ENCODE results near the gene WDR82. TPM values are rescaled to one million over a fixed set of nuclear protein-coding genes. Genes with fewer than 3 reads are reported as not detected.

WDR82 gene
- total RNA-seq, 4 donors from 2014 or later, result 14.6 to 44.9 (median 40.8) TPM

DNA sequence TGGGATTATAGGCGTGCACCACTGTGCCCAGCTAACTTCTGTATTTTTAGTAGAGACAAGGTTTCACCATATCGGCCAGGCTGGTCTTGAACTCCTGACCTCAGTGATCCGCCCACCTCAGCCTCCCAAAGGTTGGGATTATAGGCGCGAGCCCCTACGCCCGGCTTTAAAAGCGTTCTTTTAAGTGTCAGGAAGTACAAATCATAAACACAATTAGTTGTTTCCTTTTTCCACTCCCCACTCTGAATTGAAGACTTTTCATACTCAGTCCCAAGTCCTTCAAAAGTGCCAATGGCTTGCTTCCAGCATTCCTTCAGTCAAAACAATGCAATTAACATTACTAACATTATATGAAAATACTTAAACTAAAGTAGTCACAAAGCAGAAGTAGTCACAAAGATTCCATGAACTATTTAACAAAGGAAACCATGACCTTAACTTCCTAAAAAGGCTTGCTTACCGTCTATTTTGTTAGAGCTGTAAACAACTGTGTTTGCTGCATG is 8.1 kb downstream of the WDR82 start:
- Histone ChIP-seq H3K36me3 (peaks cover 0 to 50% (median 20%) of the 10 kb centered on the region in 4 donors), H3K27ac (peak overlapping the region; percentile 41 to 66 (median 56)), H3K4me1 (peaks cover 17 to 68% (median 35%) of the 10 kb centered on the region in 4 donors), H3K9me3 (no peaks in the 10 kb centered on the region), H3K4me3 (no peak overlapping the region), H3K27me3 (no peaks in the 10 kb centered on the region)
- WGBS, 2 donors (ENCODE audit: low coverage in 1 of 2), result 42 to 43% methylated on average over 6 to 9 of the region's 9 CpGs
- intact Hi-C loops (cut with DNase I; ENCODE audit: low total_unique reads) (no loop called here), in situ Hi-C loops (cut with MboI; ENCODE audit: low pct_ligation_motif_present in 1 of 4, low pct_unique_long_range_greater_than_20kb in 1 of 4, low sequenced_read_pairs in 3 of 4) (no loop called here)
- TF ChIP-seq POLR2AphosphoS5 (IDR thresholded peaks at IDR 0.05), result no peak
- no peak for TF ChIP-seq EP300 (IDR thresholded peaks at IDR 0.05; ENCODE audit: low read depth)
- no peak for TF ChIP-seq POLR2A (IDR thresholded peaks at IDR 0.05)
- TF ChIP-seq, protein P1, sequence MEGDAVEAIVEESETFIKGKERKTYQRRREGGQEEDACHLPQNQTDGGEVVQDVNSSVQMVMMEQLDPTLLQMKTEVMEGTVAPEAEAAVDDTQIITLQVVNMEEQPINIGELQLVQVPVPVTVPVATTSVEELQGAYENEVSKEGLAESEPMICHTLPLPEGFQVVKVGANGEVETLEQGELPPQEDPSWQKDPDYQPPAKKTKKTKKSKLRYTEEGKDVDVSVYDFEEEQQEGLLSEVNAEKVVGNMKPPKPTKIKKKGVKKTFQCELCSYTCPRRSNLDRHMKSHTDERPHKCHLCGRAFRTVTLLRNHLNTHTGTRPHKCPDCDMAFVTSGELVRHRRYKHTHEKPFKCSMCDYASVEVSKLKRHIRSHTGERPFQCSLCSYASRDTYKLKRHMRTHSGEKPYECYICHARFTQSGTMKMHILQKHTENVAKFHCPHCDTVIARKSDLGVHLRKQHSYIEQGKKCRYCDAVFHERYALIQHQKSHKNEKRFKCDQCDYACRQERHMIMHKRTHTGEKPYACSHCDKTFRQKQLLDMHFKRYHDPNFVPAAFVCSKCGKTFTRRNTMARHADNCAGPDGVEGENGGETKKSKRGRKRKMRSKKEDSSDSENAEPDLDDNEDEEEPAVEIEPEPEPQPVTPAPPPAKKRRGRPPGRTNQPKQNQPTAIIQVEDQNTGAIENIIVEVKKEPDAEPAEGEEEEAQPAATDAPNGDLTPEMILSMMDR (IDR thresholded peaks at IDR 0.05), result no peak
- DNase-seq, result no peak

DNA sequence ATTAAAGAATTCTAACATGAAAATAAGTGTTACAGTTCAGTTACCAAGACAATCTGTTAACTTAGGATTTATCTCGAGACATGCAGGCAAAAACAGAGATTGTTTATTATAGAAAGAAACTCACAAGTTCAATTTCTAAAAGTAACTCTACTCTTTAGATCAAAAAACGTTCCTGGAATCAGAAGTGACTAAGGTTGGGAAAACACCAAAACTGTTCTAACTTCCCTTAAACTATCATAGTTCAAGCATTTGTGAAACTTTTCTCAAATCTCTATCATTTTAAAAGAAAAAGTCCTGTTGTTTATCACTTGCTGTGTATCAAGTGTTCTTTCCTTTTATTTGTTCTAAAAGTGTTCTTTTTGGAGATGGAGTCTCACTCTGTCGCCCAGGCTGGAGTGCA is 8.7 kb downstream of the WDR82 start:
- Histone ChIP-seq H3K36me3 (peaks cover 0 to 50% (median 20%) of the 10 kb centered on the region in 4 donors), H3K27ac (peak overlapping the region; percentile 41 to 66 (median 56)), H3K27me3 (no peaks in the 10 kb centered on the region), H3K9me3 (no peaks in the 10 kb centered on the region), H3K4me3 (no peak overlapping the region), H3K4me1 (peaks cover 14 to 63% (median 30%) of the 10 kb centered on the region in 4 donors)
- DNase-seq, result no peak
- intact Hi-C loops (cut with DNase I; ENCODE audit: low total_unique reads) (no loop called here), in situ Hi-C loops (cut with MboI; ENCODE audit: low pct_ligation_motif_present in 1 of 4, low pct_unique_long_range_greater_than_20kb in 1 of 4, low sequenced_read_pairs in 3 of 4) (no loop called here)
- WGBS, 2 donors (ENCODE audit: low coverage in 1 of 2), result 52 to 54% methylated on average over 3 of the region's 3 CpGs
- TF ChIP-seq POLR2A (IDR thresholded peaks at IDR 0.05) (no peak), POLR2AphosphoS5 (IDR thresholded peaks at IDR 0.05) (no peak)

DNA sequence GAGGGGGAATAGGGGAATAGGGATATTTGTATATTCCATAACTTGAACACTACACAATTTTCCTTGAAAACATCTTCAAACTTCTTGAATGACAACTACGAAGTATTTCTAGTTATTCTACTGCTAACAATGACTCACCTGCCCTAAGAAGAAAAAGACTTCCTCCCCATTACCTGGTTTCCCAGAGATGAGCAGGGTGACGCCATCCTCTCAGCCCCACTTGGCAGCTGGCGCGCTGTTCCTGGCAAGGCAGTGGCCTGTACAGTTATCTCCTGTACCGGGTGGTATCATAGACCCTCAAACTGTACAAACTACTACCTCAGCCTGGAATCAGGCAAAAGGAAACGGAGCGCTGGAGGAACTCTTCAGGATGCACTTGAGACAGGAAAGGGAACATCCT is 10.4 kb downstream of the WDR82 start:
- H3K36me3 ChIP-seq, result peaks cover 0 to 67% (median 29%) of the 10 kb centered on the region in 4 donors

DNA sequence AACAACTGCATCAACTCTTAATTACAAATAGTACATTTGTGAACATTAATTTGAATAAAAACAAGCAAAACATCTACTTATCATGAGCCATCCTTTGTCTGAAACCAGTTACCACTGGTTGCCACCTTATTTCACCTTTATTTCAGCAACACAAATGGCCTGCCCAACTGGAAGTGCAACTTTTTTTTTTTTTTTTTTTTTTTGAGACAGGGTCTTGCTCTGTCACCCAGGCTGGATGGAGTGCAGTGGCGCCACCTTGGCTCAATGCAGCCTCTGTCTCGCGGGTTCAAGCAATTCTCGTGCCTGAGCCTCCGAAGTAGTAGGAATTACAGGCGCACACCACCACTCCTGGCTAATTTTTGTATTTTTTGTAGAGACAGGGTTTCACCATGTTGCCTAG is 13.1 kb downstream of the WDR82 start:
- Histone ChIP-seq H3K36me3 (peaks cover 0 to 92% (median 42%) of the 10 kb centered on the region in 4 donors), H3K4me3 (no peak overlapping the region), H3K9me3 (no peaks in the 10 kb centered on the region), H3K27ac (no peak overlapping the region), H3K4me1 (peaks cover 0 to 26% (median 3%) of the 10 kb centered on the region in 4 donors), H3K27me3 (no peaks in the 10 kb centered on the region)
- DNase-seq, result no peak
- WGBS, 2 donors (ENCODE audit: low coverage in 1 of 2), result 92 to 94% methylated on average over 2 to 6 of the region's 6 CpGs
- in situ Hi-C loops (cut with MboI; ENCODE audit: low pct_ligation_motif_present in 1 of 4, low pct_unique_long_range_greater_than_20kb in 1 of 4, low sequenced_read_pairs in 3 of 4), result no loop called here
- intact Hi-C loops (cut with DNase I; ENCODE audit: low total_unique reads), result no loop called here
- TF ChIP-seq, protein P1 (IDR thresholded peaks at IDR 0.05), result no peak
- no peak for TF ChIP-seq POLR2A (IDR thresholded peaks at IDR 0.05)
- TF ChIP-seq EP300 (IDR thresholded peaks at IDR 0.05; ENCODE audit: low read depth), result no peak
- TF ChIP-seq POLR2AphosphoS5 (IDR thresholded peaks at IDR 0.05), result no peak

More for the DNA sequence above, 10.4 kb downstream of the WDR82 start:
- Histone ChIP-seq H3K27ac (no peak overlapping the region), H3K4me3 (no peak overlapping the region), H3K4me1 (peaks cover 9 to 50% (median 25%) of the 10 kb centered on the region in 4 donors), H3K27me3 (no peaks in the 10 kb centered on the region), H3K9me3 (no peaks in the 10 kb centered on the region)
- TF ChIP-seq, protein P1 (IDR thresholded peaks at IDR 0.05), result no peak
- TF ChIP-seq EP300 (IDR thresholded peaks at IDR 0.05; ENCODE audit: low read depth), result no peak
- TF ChIP-seq POLR2AphosphoS5 (IDR thresholded peaks at IDR 0.05), result no peak
- no peak for TF ChIP-seq POLR2A (IDR thresholded peaks at IDR 0.05)
- 81 to 94% methylated on average over 5 to 7 of the region's 7 CpGs for whole genome bisulfite sequencing, 2 donors (ENCODE audit: low coverage in 1 of 2)
- in situ Hi-C loops (cut with MboI; ENCODE audit: low pct_ligation_motif_present in 1 of 4, low pct_unique_long_range_greater_than_20kb in 1 of 4, low sequenced_read_pairs in 3 of 4) (no loop called here), intact Hi-C loops (cut with DNase I; ENCODE audit: low total_unique reads) (no loop called here)
- no peak for DNase-seq

DNA sequence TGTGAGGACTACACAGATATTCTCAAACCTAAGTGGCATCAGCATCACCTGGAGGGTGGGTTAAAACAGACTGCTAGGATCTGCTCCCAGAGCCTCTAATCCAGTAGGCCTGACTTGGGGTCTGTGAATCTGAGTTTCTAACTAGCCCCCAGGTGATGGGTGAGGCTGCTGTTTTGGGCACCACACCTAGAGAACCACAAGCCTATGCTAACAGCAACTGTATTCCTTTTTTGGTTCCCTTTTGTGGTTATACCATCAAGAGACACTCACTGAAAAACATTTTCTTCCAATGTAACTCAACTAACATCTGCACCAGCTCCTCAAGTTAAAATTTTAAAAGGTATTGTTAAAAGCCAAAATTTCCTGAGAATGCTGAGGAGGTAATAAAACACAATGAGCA is 16.0 kb downstream of the WDR82 start:
- TF ChIP-seq, protein P1 (IDR thresholded peaks at IDR 0.05), result no peak
- TF ChIP-seq EP300 (IDR thresholded peaks at IDR 0.05; ENCODE audit: low read depth) (no peak), POLR2A (IDR thresholded peaks at IDR 0.05) (no peak), POLR2AphosphoS5 (IDR thresholded peaks at IDR 0.05) (no peak)
- no peaks in the 10 kb centered on the region for H3K9me3 ChIP-seq
- intact Hi-C loops (cut with DNase I; ENCODE audit: low total_unique reads), result no loop called here
- no peak overlapping the region for H3K27ac ChIP-seq
- peaks cover 0 to 92% (median 47%) of the 10 kb centered on the region in 4 donors for H3K36me3 ChIP-seq
- H3K27me3 ChIP-seq, result no peaks in the 10 kb centered on the region
- peaks cover 0 to 7% (median 0%) of the 10 kb centered on the region in 4 donors for H3K4me1 ChIP-seq
- no peak for DNase-seq
- in situ Hi-C loops (cut with MboI; ENCODE audit: low pct_ligation_motif_present in 1 of 4, low pct_unique_long_range_greater_than_20kb in 1 of 4, low sequenced_read_pairs in 3 of 4), result no loop called here
- no peak overlapping the region for H3K4me3 ChIP-seq
